Vagina (tissue), 2 donors: Measurements from ENCODE around the gene NUDT1. TPM values are rescaled to one million over a fixed set of nuclear protein-coding genes. Genes with fewer than 3 reads are reported as not detected.

ENCODE experiments used
- DNase-seq, 2 donors: peaks; one replicate each; pipeline ENCODE4 v3.0.0-alpha.2; 2017; ENCODE audit errors: extremely low spot score in 2 of 2
- H3K27ac ChIP-seq: fragments of 200-600 bp; sonication (generic); one replicate; pipeline ENCODE4 v1.5.1; 2019
- H3K27me3 ChIP-seq: fragments of 200-600 bp; sonication (generic); one replicate; pipeline ENCODE4 v1.5.1; 2019
- H3K36me3 ChIP-seq, 2 donors: fragments of 200-600 bp; sonication (generic); one replicate each; pipeline ENCODE4 v1.5.1; 2017 to 2019
- H3K4me1 ChIP-seq: fragments of 200-600 bp; sonication (generic); one replicate; pipeline ENCODE4 v1.5.1; 2019
- H3K4me3 ChIP-seq, 2 donors: fragments of 200-600 bp; sonication (generic); 1 replicate in 1 of 2; 2 replicates in 1 of 2; pipeline ENCODE4 v1.5.1; 2016 to 2019
- H3K9me3 ChIP-seq: fragments of 200-600 bp; sonication (generic); one replicate; pipeline ENCODE4 v1.5.1; 2019
- CTCF ChIP-seq, 3 experiments: fragments of 450-650 bp in 2 of 3; fragments of 200-600 bp in 1 of 3; sonication (generic) in 1 of 3; IDR thresholded peaks; one replicate each; pipeline ENCODE4 v1.5.1; 2017 to 2019; ENCODE audit warnings: antibody characterized with exemption in 3 of 3, mild to moderate bottlenecking in 2 of 3, moderate library complexity in 2 of 3
- POLR2A ChIP-seq, 2 donors: fragments of 450-650 bp; IDR thresholded peaks; one replicate each; pipeline ENCODE4 v1.6.1; 2017; ENCODE audit warnings: antibody characterized with exemption in 2 of 2, mild to moderate bottlenecking in 2 of 2, moderate library complexity in 2 of 2
- POLR2AphosphoS5 ChIP-seq, 2 donors: sonication (generic); formaldehyde crosslinking; IDR thresholded peaks; one replicate each; pipeline ENCODE4 v1.9.0; 2017; ENCODE audit warnings: antibody characterized with exemption in 2 of 2, mild to moderate bottlenecking in 2 of 2, low read depth in 1 of 2; ENCODE audit not compliant: insufficient read depth in 1 of 2
- intact Hi-C: fragments of 100-400 bp; cut with DNase I; formaldehyde crosslinking; loops from one replicate; pipeline ENCODE4 v1.15.1; 2023
- total RNA-seq: library from RNA; depleted of rRNA; stranded (reverse); fragments of >200 nt; gene quantifications from one replicate; pipeline ENCODE4 v1.2.3, GENCODE V29; 2016

NUDT1 gene
- total RNA-seq, 1 donor from 2014 or later: 19.4 TPM

- H3K4me3 ChIP-seq: no peak overlapping the region
- TF ChIP-seq CTCF (IDR thresholded peaks at IDR 0.05): no peak
- no peak for TF ChIP-seq POLR2AphosphoS5 (IDR thresholded peaks at IDR 0.05; ENCODE audit: insufficient read depth in 1 of 2, low read depth in 1 of 2)
- no peak for TF ChIP-seq POLR2A (IDR thresholded peaks at IDR 0.05)
- intact Hi-C loops: no loop called here
- no peak for DNase-seq
- H3K27me3 ChIP-seq: no peaks in the 10 kb centered on the region
- H3K36me3 ChIP-seq: peaks cover 0 to 13% of the 10 kb centered on the region in 2 donors
- no peak overlapping the region for H3K27ac ChIP-seq
- no peaks in the 10 kb centered on the region for H3K4me1 ChIP-seq
- H3K9me3 ChIP-seq: no peaks in the 10 kb centered on the region
These were observed 37.6 kb upstream of the NUDT1 start for GRCh38 chr7:2204446-2204845.

GRCh38 chr7:2205036-2205780 is 36.8 kb upstream of the NUDT1 start:
- intact Hi-C loops: no loop called here
- peaks cover 0 to 6% of the 10 kb centered on the region in 2 donors for H3K36me3 ChIP-seq
- TF ChIP-seq POLR2AphosphoS5 (IDR thresholded peaks at IDR 0.05; ENCODE audit: insufficient read depth in 1 of 2, low read depth in 1 of 2) (no peak), POLR2A (IDR thresholded peaks at IDR 0.05) (no peak), CTCF (IDR thresholded peaks at IDR 0.05) (no peak)
- no peak for DNase-seq
- H3K4me3 ChIP-seq: no peak overlapping the region
- H3K27me3 ChIP-seq: no peaks in the 10 kb centered on the region
- H3K4me1 ChIP-seq: no peaks in the 10 kb centered on the region
- no peaks in the 10 kb centered on the region for H3K9me3 ChIP-seq
- no peak overlapping the region for H3K27ac ChIP-seq

GRCh38 chr7:2208712-2209111 is 33.3 kb upstream of the NUDT1 start:
- H3K27ac ChIP-seq: no peak overlapping the region
- no peaks in the 10 kb centered on the region for H3K4me1 ChIP-seq
- H3K36me3 ChIP-seq: peaks cover 0 to 17% of the 10 kb centered on the region in 2 donors
- TF ChIP-seq POLR2AphosphoS5 (IDR thresholded peaks at IDR 0.05; ENCODE audit: insufficient read depth in 1 of 2, low read depth in 1 of 2) (no peak), CTCF (IDR thresholded peaks at IDR 0.05) (no peak), POLR2A (IDR thresholded peaks at IDR 0.05) (no peak)
- no peak overlapping the region for H3K4me3 ChIP-seq
- no peaks in the 10 kb centered on the region for H3K9me3 ChIP-seq
- DNase-seq: no peak
- H3K27me3 ChIP-seq: no peaks in the 10 kb centered on the region
- intact Hi-C loops: no loop called here

- no peak overlapping the region for H3K4me3 ChIP-seq
- TF ChIP-seq POLR2A (IDR thresholded peaks at IDR 0.05) (no peak), POLR2AphosphoS5 (IDR thresholded peaks at IDR 0.05; ENCODE audit: insufficient read depth in 1 of 2, low read depth in 1 of 2) (no peak), CTCF (IDR thresholded peaks at IDR 0.05) (peak; percentile 24 to 66 (median 58))
- no peaks in the 10 kb centered on the region for H3K27me3 ChIP-seq
- DNase-seq: no peak
- H3K36me3 ChIP-seq: peaks cover 0 to 23% of the 10 kb centered on the region in 2 donors
- no peaks in the 10 kb centered on the region for H3K4me1 ChIP-seq
- no peaks in the 10 kb centered on the region for H3K9me3 ChIP-seq
- intact Hi-C loops: no loop called here
- no peak overlapping the region for H3K27ac ChIP-seq
These were observed 32.7 kb upstream of the NUDT1 start for GRCh38 chr7:2209146-2209960.
